Occipital lobe (tissue), 2 donors: ENCODE measurements around the gene ANKRD27. TPM values are rescaled to one million over a fixed set of nuclear protein-coding genes. Genes with fewer than 3 reads are reported as not detected.
"Not testable (repeated sequence)": the region's sequence is repeated elsewhere in the genome, so short reads cannot be mapped to it uniquely, and the experiment has no call there.

Experiments
- DNase-seq: peaks from one replicate; lab custom pipeline; 2025; lab: John Stamatoyannopoulos, UW
- total RNA-seq: library from RNA; depleted of rRNA; stranded (reverse); fragments of >200 nt; gene quantifications from one replicate; pipeline ENCODE4 v1.2.3, GENCODE V29; 2014

The ANKRD27 gene
- total RNA-seq, 1 donor from 2014 or later, result 43.0 TPM

DNA sequence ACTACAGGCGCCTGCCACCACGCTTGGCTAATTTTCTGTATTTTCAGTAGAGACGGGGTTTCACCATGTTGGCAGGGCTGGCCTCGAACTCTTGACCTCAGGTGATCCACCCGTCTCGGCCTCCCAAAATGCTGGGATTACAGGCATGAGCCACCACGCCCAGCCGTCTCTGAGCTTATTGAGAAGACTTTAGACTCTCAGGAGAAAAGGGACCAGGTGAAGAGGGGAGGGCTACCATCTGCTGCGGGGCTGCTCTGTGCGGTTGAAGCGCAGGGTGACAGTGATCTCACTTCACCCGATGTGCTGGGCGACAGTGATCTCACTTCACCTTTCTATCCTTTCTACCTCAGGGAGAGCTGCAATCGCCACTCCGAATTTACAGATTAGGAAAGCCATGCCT, 68.7 kb downstream of the ANKRD27 start:
- DNase-seq, result no peak

DNA sequence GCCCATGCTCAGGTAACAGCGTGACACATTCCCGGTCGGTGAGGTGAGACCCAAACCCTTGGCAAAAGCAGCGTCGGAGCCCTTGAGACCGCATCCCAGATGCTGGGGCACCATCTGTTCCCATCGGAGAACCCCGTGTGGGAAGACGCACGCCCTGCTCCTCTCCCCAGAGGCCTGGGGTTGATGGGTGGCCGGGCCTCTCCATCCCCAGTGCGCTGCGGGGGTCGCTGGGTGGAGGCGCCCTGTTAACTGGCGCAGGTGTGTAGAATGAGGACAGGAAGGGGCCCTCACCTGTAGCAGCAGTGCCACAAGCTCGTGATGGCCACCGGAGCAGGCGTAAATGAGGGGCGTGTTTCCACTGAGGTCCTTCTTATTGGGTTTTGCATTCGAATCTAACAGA, 69.4 kb downstream of the ANKRD27 start:
- no peak for DNase-seq

DNA sequence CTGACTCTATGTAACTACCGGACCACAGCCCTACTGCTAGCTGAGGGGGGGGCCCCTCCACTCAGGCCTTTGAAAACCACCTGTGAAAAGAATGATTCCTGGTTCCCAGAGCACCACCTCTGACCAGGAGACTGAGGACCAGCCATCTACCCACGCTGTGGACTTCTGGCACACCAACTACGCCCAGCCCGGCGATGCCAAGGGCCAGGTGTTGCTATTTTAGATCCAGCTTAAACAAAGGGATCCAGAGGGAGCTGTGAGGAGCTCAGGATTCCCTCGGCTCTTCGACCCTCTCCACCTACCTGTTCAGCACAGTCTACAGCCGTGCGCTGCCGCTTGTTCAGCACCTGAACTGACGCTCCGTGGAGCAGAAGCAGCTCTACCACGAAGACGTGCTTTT, 71.0 kb downstream of the ANKRD27 start:
- DNase-seq, result no peak

DNA sequence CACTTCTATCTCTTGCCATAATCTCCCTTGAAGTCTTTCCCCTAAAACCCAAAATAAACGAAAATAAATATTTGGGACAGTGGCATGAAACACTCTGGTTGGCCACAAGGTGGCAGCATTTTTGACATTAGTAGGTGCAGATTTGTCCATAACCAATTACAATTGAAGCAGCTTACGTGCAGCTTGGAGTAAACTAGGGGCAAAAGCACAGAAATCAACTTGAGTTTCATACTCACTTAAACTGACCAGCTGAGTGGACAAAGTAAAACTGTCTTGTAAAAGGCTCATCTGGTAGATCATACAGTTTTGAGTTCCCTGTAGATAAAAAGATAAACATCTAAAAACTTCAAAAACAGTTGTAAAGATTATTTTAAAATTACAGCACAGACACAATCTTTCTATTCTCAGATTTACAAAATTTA, 75.2 kb downstream of the ANKRD27 start:
- peak; percentile 3 for DNase-seq

DNA sequence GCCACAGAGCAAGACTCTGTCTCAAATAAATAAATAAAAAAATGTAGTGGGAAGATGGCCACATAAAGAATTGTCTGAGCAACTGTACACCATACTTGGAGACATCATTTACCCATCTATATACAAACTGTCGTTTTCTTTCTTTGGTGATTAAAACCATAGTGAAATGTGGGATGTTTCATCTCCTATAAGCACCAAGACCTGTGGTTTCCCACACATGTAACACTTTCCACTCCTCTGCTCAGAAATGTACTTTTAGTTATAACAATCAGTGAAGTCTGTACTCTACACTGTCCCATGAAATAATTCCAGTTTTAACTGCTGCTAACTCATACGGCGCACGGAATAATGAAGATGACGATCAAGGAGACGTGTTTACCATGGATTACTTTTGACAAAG, 75.7 kb downstream of the ANKRD27 start:
- no peak for DNase-seq

DNA sequence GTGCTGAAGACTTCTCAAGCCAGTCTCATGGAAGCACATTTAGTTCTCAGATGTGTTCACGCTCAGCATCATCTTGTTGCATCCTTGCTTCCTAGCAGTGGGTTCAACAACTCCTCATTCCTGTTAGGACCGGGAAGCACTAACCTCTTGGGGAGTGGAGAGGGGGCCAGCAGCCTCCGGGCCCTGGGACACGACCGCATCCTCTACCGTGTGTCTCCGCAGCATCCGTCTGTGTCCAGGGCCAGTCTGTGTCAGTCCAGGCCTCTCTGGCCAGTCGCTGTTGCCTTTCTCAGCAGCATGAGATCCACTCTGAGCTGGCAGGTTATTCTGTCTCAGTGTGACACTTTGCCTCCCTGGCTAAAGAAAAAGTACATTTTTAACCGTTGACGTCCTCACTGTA, 77.0 kb downstream of the ANKRD27 start:
- DNase-seq, result no peak

DNA sequence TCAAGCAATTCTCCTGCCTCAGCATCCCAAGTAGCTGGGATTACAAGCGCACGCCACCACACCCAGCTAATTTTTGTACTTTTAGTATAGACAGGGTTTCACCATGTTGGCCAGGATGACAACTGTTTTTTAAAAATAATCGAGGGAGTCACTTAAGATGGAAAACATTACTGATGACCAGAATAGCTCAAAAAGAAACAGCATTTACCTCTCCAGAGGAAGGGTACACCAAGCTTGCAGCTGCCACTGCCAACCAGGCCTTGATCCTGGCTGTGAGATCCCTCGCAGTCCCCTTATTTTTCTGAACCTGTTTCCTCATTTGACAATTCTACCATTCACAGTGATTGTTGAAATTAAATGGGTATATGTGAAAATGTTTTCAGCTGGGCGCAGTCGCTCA, 79.5 kb downstream of the ANKRD27 start:
- no peak for DNase-seq

DNA sequence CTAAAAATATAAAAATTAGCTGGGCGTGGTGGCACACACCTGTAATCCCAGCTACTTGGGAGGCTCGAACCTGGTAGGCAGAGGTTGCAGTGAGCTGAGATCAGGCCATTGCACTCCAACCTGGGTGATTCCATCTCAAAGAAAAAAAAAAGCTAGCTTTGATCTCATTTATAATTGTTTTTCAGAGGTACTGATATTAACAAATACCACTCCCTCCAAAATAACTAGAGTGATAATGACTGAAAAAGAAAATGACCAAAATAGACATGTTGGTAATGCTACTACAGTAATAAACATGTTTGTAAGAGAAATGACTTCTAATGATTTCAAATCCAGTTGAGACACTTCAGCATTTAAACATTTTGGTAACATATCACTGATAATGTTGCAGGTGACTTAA, 81.0 kb downstream of the ANKRD27 start:
- DNase-seq, result no peak

DNA sequence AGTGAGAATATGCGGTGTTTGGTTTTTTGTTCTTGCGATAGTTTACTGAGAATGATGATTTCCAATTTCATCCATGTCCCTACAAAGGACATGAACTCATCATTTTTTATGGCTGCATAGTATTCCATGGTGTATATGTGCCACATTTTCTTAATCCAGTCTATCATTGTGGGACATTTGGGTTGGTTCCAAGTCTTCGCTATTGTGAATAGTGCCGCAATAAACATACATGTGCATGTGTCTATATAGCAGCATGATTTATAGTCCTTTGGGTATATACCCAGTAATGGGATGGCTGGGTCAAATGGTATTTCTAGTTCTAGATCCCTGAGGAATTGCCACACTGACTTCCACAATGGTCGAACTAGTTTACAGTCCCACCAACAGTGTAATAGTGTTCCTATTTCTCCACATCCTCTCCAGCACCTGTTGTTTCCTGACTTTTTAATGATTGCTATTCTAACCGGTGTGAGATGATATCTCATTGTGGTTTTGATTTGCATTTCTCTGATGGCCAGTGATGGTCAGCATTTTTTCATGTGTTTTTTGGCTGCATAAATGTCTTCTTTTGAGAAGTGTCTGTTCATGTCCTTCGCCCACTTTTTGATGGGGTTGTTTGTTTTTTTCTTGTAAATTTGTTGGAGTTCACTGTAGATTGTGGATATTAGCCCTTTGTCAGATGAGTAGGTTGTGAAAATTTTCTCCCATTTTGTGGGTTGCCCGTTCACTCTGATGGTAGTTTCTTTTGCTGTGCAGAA, 87.1 kb downstream of the ANKRD27 start:
- not testable (repeated sequence) for DNase-seq

DNA sequence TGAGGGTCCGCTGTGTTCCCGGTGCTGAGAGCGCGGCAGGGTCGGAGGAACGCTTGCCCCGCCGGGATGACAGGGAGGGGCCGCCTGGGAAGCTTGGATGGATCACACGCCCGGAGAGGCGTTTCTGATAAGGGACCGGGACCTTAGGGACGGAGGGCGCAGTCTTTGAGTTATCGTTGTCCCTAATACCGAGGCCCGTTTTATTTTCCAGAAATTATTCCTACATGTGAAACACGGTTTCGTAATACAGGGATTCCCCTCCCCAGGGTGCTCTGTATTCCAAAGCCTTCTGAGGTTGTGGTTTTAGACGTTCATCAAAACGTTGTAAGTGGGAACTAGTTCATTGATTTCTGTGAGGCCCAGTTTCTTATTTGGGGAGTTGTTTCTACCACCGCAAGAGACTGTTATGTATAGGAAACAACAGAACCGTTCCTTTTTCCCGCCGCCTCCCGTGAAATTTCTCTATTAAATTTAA, 93.2 kb downstream of the ANKRD27 start:
- DNase-seq, result no peak

DNA sequence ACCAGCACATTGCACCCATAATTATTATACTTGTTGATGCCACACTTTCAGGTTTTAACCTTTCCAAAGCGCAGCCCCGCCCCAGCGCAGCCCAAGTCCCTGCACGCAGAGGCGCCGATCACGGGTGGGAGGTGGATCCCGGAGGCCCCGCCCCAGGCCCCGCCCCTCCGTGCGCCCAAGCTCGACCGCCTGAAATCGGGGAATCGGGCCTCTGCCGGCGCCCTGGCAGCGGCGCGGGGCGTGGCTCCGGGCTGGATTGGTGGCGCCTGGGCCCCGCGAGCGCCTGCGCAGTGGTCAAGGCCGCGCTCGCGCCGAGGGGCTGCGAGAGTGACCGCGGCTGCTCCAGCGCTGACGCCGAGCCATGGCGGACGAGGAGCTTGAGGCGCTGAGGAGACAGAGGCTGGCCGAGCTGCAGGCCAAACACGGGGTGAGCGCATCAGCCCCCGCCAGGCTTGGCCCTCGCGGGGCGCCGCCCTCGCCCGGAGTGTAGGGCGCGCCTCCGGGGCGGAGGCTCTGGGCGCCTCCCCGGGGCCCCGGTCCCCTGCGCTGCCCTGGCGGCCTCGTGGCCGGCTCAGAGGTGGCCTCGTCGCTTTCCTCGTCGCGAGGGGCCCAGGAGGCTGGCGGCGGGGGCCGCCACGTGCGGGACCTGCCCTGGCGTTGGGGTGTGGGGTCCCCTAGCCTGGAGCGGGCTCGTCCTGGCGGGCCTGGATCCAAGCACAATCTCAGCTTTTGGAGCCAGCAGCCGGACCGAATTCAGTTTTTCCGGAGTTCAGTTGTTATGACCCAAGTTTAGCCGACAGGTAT, 93.9 kb downstream of the ANKRD27 start, which contains the start of gene PDCD5:
TSS of gene PDCD5 (plus strand) at position 290 of the 804 bp plus-strand sequence. CDS start at position 362, 72 bp downstream.
- peak; percentile 91 for DNase-seq

DNA sequence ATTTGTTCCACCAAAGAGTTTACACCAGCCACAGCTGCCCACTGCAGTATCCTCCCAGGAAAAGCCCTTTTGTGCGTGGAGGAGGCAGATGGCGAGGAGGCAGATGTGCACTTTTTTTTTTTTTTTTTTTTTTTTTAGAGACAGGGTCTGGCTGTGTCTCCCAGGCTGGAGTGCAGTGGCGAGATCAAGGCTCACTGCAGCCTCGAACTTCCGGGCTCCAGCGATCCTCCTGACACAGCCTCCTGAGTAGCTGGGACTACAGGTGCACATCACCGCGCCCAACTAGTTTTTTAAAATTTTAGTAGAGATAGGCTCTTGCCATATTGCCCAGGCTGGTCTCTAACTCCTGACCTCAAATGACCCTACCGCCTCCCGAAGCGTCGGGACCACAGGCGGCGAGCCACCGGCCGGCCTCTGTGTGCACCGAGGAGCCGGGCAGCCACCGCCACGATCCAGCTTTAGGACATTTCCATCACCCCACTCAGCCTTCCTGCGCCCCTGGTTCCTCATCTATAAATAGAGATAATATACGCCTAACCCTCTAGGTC, 94.6 kb downstream of the ANKRD27 start:
- no peak for DNase-seq

DNA sequence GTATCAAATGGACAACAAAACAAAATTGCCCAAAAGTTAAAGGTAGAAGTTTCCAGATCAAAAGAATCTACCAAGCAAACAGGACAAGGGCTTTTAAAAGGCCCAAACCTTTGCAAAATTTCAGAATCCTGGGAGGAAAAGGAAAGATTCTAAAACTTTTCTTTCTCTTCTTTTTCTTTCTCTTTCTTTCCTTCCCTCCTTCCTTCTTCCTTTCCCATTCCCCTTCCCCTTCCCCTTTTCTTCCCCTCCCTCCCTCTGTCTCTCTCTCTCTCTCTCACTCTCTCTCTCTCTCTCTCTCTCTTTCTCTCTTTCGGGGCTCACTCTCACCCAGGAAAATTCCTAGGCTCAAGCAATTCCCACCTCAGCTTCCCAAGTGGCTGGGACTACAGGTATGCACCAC, 98.2 kb downstream of the ANKRD27 start:
- DNase-seq, result no peak

DNA sequence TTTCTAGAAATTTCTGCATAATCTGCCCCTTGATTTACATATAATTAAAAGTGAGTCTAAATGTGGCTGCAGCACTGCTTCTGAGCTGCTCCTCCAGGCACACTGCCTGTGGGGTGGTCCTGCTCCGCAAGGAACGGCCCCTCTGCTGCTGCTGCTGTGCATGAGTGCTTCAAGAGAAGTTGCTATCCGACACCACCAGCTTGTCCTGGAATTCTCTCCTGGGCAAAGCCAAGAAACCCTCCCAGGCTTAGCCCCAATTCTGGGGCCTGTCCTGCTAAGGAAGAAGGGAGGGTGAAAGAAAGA, 101.5 kb downstream of the ANKRD27 start:
- DNase-seq, result no peak

DNA sequence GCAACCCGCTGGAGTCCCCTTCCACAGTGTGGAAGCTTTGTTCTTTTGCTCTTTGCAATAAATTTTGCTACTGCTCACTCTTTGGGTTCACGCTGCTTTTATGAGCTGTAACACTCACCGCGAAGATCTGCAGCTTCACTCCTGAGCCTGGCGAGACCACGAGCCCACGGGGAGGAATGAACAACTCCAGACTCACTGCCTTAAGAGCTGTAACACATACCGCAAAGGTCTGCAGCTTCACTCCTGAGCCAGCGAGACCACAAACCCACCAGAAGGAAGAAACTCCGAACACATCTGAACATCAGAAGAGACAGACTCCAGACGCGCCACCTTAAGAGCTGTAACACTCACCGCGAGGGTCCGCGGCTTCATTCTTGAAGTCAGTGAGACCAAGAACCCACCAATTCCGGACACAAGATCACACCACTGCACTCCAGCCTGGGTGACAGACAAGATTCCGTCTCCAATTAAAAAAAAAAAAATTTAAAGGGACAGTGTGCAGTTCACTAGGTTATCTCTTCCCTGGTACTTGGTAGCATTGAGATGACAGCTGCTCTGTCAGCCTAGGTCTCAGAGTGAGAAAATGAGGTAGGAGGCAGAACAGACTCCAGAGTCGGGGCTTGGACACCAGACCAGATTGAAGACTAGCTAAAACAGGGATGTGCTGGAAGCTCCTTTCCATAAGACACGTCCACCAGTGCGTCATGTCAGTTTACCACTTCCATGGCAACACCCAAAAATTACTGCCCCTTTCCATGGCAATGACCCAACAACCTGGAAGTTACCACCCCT, 102.1 kb downstream of the ANKRD27 start:
- not testable (repeated sequence) for DNase-seq

DNA sequence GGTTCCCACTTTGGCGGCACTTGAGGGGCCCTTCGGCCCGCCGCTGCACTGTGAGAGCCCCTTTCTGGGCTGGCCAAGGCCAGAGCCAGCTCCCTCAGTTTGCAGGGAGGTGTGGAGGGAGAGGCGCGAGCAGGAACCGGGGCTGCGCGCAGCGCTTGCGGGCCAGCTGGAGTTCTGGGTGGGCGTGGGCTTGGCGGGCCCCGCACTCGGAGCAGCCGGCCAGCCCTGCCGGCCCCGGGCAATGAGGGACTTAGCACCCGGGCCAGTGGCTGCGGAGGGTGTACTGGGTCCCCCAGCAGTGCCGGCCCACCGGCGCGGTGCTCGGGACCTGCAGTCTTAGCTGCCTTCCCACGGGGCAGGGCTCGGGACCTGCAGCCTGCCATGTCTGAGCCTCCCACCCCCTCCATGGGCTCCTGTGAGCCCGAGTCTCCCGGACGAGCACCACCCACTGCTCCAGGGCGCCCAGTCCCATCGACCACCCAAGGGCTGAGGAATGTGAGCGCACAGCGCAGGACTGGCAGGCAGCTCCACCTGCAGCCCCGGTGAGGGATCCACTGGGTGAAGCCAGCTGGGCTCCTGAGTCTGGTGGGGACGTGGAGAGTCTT, 103.4 kb downstream of the ANKRD27 start:
- not testable (repeated sequence) for DNase-seq

DNA sequence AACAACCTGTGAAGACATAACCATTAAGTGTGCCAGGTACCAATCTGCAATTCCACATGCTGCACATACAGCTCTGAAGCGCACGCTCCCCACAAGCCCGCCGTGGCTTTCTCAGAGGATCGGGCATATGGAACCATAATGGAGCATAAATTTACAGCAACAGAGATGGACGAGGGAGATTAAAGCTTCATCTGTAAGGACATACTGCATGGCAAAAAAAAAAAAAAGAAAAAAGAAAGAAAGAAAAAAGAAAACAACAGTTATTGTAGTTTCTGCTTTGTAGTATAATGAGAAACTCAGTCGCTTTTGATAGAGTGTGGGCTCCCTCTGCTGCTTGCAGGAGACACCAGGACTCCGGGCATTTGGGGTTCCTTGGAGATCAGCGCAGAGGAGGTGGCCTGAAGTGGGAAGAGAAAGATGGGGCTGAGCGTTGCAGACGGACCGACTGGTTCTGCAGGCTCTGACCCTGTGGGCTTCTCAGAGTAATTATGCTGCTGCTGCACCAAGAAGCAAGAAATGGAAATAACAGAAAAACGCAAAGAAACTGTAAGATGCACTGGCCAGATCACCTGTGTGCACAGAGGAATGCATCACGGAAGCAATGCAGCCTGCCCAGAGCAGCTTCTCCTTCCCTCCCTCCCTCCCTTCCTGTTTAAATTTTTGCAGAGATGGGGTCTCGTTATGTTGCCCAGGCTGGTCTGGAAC, 104.7 kb downstream of the ANKRD27 start:
- DNase-seq, result peak; percentile 9

DNA sequence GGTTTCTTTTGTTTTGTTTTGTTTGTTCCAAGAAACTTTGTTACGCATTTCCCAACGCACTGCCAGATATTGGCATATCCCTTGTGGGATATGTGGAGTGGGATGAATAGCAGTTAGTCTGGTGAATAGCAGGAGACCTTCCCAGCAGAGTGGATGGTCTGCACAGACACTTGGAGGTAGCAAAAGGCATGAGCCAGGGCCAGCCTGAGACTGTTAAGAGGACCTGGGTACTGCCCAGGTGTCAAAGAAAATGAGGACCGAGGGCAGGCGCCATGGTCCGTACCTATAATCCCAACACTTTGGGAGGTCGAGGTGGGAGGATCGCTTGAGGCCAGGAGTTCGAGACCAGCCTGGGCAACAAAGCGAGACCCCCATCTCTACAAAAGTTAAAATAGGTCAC, 107.5 kb downstream of the ANKRD27 start:
- no peak for DNase-seq

DNA sequence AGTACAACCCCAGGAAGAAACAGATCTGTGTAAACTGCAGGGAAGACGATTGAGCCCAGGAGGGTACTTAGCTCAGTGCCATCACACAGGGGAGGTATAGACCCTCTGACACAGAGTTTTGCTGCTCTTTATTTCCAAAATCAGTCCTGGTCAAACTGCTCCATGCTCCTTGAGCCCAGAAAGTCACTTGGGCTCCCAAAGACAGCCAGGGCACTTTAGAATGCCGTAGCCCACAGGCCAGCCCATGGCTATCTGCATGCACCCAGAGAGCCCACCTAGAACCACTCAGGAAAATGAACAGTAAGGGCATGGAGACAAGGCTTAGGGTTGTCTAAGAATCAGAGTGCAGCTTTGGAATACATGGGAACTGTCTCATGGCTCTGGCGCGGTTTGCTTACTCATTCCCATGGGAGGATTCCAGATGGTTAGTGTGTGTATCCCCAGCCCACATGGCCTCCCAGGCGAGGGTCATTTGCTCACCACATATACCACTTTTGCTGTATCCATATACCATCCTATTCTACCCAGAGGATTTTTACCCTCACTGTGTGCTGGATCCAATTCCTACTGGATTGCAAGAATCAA, 108.6 kb downstream of the ANKRD27 start:
- DNase-seq, result no peak

DNA sequence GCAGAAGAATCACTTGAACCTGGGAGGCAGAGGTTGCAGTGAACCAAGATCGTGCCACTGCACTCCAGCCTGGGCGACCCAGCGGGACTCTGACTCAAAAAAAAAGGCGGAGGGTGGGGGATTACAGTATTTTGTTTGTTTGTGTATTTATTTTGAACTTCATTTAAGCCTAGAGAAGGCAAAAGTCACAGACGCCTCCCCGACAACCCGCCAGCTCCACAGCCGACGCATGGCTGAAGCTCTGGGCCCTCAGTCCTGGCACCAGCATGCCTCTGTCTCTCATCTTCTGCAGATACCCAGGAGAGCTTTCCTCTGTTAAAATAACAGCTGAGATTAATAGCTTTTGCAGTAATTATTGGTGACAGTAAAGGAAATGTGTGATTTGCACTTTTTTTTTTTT, 111.2 kb downstream of the ANKRD27 start:
- DNase-seq, result no peak
